Tibial artery (tissue), 4 donors: ENCODE data around the gene IL36A.

Source experiments
- DNase-seq, 2 donors: peaks; one replicate each; pipeline ENCODE4 v3.0.0-alpha.2; 2019
- H3K27ac ChIP-seq, 2 donors: fragments of 200-600 bp; sonication (generic) in 1 of 2; 1 replicate in 1 of 2; 2 replicates in 1 of 2; pipeline ENCODE4 v1.5.1; 2018 to 2019; ENCODE audit warnings: mild to moderate bottlenecking in 1 of 2
- H3K27me3 ChIP-seq, 2 donors: fragments of 200-600 bp; sonication (generic) in 1 of 2; one replicate each; pipeline versions ENCODE4 v1.5.1 to v1.6.0; 2016 to 2019
- H3K36me3 ChIP-seq, 3 donors: fragments of 200-600 bp; sonication (generic) in 2 of 3; one replicate each; pipeline ENCODE4 v1.5.1; 2016 to 2019; ENCODE audit warnings: mild to moderate bottlenecking in 2 of 3
- H3K4me1 ChIP-seq, 4 donors: fragments of 200-600 bp; sonication (generic) in 2 of 4; 1 replicate in 3 of 4; 2 replicates in 1 of 4; pipeline ENCODE4 v1.5.1; 2016 to 2019
- H3K4me3 ChIP-seq, 2 donors: fragments of 200-600 bp; sonication (generic) in 1 of 2; 1 replicate in 1 of 2; 2 replicates in 1 of 2; pipeline ENCODE4 v1.5.1; 2018 to 2019; ENCODE audit warnings: mild to moderate bottlenecking in 2 of 2
- H3K9me3 ChIP-seq, 3 donors: fragments of 200-600 bp; sonication (generic) in 1 of 3; one replicate each; pipeline ENCODE4 v1.5.1; 2016 to 2019
- CTCF ChIP-seq, 2 experiments: fragments of 200-600 bp in 1 of 2; fragments of 450-650 bp in 1 of 2; IDR thresholded peaks; one replicate each; pipeline ENCODE4 v1.5.1; 2017 to 2019; ENCODE audit warnings: antibody characterized with exemption in 2 of 2, mild to moderate bottlenecking in 1 of 2, moderate library complexity in 1 of 2
- intact Hi-C: fragments of 100-400 bp; cut with DNase I; formaldehyde crosslinking; loops from one replicate; pipeline ENCODE4 v1.15.0; 2023; ENCODE audit warnings: low total_unique reads

IL36A gene

DNA sequence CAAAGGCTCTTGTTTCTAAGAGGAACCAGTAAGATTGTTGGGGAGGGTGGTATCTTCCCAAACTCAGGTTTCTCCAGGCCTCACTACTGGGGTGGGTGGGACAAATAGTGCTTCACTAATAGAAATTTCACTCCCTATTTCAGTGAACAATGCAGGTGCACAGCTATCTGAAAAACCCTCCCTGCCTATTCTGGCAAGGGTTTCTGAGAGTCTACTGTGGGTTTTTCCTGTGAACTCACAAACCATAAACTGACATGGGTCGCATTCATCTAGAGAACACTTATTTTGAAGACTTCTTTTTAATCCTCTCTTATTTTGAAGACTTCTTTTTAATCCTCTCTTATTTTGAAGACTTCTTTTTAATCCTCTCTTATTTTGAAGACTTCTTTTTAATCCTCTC is 4.4 kb downstream of the IL36A start:
- H3K27ac ChIP-seq = no peak overlapping the region
- no peak for TF ChIP-seq CTCF (IDR thresholded peaks at IDR 0.05)
- H3K9me3 ChIP-seq = no peaks in the 10 kb centered on the region
- intact Hi-C loops = no loop called here
- no peak for DNase-seq
- no peaks in the 10 kb centered on the region for H3K36me3 ChIP-seq
- no peaks in the 10 kb centered on the region for H3K27me3 ChIP-seq
- no peak overlapping the region for H3K4me3 ChIP-seq
- no peaks in the 10 kb centered on the region for H3K4me1 ChIP-seq

GRCh38 chr2:113010088-113010487 is 4.8 kb downstream of the IL36A start:
- Histone ChIP-seq H3K4me1 (no peaks in the 10 kb centered on the region), H3K27ac (no peak overlapping the region), H3K36me3 (no peaks in the 10 kb centered on the region), H3K4me3 (no peak overlapping the region), H3K9me3 (no peaks in the 10 kb centered on the region), H3K27me3 (no peaks in the 10 kb centered on the region)
- DNase-seq = no peak
- intact Hi-C loops = no loop called here
- no peak for TF ChIP-seq CTCF (IDR thresholded peaks at IDR 0.05)

DNA sequence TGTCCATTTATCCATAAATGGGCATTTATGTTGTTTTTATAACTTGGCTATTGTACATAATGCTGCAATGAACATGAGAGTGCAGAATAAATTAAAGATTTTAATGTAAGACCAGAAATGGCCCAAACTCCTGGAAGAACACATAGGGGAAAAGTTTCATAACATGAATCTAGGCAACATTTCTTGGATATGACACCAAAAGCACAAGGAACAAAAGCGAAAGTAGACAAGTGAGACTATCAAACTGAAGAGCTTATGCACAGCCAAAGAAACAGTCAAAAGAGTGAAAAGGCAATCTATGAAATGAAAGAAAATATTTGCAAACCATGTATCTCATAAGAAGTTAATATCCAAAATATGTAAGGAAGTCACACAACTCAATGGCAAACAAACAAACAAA is 5.8 kb downstream of the IL36A start:
- H3K4me3 ChIP-seq = no peak overlapping the region
- intact Hi-C loops = no loop called here
- H3K4me1 ChIP-seq = no peaks in the 10 kb centered on the region
- no peak for TF ChIP-seq CTCF (IDR thresholded peaks at IDR 0.05)
- H3K27ac ChIP-seq = no peak overlapping the region
- no peak for DNase-seq
- H3K9me3 ChIP-seq = no peaks in the 10 kb centered on the region
- H3K27me3 ChIP-seq = no peaks in the 10 kb centered on the region
- no peaks in the 10 kb centered on the region for H3K36me3 ChIP-seq

DNA sequence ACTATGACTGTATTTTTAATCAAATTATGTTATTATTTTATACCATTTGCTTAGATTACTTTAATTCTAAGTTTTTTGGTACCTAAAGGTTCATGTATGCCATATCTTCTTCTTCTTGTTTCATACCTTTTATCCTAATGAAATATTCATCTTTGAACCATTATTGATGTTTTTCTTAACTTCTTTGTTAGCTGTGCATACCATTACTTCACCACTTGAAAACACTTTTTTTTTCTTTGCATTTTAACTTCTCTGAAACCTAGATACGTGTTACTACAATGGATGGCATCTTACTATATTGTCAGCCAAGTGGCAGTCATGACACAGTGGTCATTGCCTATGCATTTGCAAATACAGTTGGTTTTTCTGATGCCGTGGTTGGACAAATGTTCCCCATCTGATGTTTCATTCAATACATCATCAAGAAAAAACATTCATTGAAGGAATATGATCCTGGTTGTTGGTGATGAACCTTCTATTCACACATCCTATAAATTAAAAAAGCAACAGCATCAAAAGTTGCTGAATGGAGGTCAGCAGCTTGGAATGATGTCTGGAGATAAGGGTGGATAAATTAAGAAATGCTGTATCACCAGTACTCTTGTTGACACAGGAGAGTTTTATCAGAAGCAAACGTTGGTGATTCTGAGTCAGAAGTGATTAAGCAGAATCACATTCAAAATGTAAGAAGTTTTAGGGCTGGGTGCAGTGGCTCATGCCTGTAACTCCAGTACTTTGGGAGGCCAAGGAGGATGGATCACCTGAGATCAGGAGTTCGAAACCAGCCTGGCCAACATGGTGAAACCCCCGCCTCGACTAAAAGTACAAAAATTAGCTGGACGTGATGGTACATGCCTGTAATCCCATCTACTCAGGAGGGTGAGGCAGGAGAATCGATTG is 7.4 kb downstream of the IL36A start:
- Histone ChIP-seq H3K27me3 (no peaks in the 10 kb centered on the region), H3K4me1 (no peaks in the 10 kb centered on the region), H3K27ac (no peak overlapping the region), H3K36me3 (no peaks in the 10 kb centered on the region), H3K9me3 (no peaks in the 10 kb centered on the region), H3K4me3 (no peak overlapping the region)
- DNase-seq = no peak
- TF ChIP-seq CTCF (IDR thresholded peaks at IDR 0.05) = no peak
- intact Hi-C loops = no loop called here

GRCh38 chr2:113013336-113013661 is 8.0 kb downstream of the IL36A start:
- Histone ChIP-seq H3K4me3 (no peak overlapping the region), H3K27me3 (no peaks in the 10 kb centered on the region), H3K9me3 (no peaks in the 10 kb centered on the region), H3K36me3 (no peaks in the 10 kb centered on the region), H3K4me1 (no peaks in the 10 kb centered on the region), H3K27ac (no peak overlapping the region)
- DNase-seq = no peak
- no peak for TF ChIP-seq CTCF (IDR thresholded peaks at IDR 0.05)
- intact Hi-C loops = no loop called here
